GM18868 (cell line): ENCODE data around the gene TOR1AIP1.
A peak's percentile ranks its signal among the peaks of the same experiment; 100 is the strongest.

Experiments used
- ATAC-seq: cut with Tn5 transposase; IDR thresholded peaks from one replicate; pipeline ENCODE4 v1.9.1; 2021; ENCODE audit warnings: mild to moderate bottlenecking, moderate library complexity; ENCODE audit not compliant: unreplicated experiment

TOR1AIP1 gene

DNA sequence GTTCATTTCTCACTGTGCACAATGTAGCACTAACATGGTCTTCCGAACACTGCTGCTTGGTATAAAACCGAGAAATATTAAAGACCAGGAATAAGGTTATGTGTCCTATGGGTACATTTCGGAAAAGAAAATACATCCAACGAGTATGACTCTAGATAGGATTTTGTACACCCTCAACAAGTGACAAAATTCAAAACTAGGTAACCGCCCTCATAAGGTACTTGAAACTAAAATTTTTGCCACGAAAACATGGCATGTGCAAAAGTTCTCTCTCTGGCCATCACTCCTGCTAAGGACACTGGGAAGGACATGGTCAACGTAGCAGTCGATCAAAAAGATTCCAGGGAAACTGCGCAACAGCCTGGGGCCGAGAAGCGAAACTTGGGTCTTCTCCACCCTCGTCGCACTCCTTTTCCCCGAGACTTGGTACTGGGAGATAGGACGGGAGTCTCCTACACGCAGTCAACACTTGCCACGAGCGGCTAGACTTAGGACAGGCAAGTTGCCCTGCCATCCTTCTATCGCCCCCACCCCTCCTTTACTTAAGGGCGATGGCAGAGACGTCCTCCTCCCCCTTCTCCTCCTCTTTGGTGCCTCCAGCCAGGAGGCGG lies 338 bp upstream of the TOR1AIP1 start:
- ATAC-seq = no peak

GRCh38 chr1:179883040-179883744 lies 1.1 kb downstream of the TOR1AIP1 start:
- ATAC-seq = no peak

- peak; percentile 27 for ATAC-seq
These were observed 1.7 kb downstream of the TOR1AIP1 start for GRCh38 chr1:179883745-179884138.

DNA sequence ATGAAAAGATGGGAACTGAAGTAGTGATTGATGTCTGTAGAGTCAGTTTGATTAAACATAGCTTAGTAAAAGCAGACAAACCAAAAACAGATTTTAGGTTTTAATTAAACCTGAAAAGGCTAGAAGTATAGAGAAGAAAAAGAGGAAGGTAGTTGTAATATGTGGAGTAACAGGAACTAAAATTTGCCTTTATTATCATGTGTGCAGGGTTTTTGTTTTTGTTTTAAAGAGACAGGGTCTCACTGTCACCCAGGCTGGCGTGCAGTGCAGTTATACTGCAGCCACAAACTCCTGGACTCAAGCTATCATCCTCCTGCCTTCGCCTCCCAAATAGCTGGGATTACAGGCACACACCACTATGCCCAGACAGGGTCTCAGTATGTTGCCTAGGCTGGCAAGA lies 6.0 kb downstream of the TOR1AIP1 start:
- ATAC-seq = no peak

DNA sequence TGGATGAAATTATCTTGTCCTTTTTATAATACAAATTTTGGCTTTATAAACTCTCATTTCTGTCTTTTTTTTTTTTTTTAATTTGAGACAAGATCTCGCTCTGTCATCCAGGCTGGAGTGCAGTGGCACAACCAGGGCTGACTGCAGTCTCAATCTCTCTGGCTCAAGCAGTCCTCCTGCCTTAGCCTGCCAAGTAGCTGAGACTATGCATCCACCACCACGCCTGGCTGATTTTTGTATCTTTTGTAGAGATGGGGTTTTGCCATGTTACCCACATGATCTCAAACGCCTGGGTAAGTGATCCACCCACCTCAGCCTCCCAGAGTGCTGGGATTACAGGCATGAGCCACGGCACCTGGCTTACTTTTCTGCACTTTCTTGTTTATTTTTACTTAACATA lies 7.5 kb downstream of the TOR1AIP1 start:
- no peak for ATAC-seq

GRCh38 chr1:179910934-179911333 lies 28.8 kb downstream of the TOR1AIP1 start:
- ATAC-seq = no peak

GRCh38 chr1:179911812-179912211 lies 29.7 kb downstream of the TOR1AIP1 start:
- ATAC-seq = no peak

DNA sequence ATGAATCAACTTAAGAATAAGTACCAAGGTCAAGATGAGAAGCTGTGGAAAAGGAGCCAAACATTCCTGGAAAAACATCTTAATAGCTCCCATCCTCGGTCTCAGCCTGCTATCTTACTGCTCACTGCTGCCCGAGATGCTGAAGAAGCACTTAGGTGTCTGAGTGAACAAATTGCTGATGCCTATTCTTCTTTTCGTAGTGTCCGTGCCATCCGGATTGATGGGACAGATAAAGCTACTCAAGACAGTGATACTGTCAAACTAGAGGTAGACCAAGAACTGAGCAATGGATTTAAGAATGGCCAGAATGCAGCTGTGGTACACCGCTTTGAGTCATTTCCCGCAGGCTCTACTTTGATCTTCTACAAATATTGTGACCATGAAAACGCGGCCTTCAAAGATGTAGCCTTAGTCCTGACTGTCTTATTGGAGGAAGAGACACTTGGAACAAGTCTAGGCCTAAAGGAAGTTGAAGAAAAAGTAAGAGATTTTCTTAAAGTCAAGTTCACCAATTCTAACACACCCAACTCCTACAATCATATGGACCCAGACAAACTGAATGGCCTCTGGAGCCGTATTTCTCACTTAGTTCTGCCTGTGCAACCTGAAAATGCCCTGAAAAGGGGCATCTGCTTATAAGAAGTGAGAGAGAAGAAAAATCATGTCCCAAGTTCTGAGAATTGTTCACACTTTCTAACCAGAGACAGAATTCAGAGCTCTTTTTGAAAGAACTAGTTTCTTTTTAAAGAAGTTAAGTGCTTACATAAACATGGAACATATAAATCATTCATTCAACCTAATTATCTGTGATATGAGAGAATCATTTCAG lies 35.7 kb downstream of the TOR1AIP1 start:
- ATAC-seq = no peak

DNA sequence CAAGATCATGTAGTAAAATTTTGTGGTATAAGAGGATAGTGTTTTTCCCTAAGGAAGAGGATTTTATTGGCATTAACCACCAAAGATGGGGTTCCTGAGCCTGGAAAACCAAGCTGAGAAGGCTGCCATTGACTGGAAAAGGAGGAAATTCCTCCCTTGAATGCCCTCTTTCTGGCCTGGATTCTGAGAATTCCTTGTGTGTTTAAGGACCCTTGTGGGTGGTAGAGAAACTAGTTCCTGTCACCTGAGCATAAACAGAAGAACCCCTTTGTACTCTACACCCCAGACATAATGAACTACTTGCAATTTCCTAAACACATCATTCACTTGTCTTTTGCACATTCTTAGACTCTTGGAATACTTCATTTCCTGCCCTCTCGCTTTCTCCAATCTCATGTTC lies 39.4 kb downstream of the TOR1AIP1 start:
- ATAC-seq = no peak

DNA sequence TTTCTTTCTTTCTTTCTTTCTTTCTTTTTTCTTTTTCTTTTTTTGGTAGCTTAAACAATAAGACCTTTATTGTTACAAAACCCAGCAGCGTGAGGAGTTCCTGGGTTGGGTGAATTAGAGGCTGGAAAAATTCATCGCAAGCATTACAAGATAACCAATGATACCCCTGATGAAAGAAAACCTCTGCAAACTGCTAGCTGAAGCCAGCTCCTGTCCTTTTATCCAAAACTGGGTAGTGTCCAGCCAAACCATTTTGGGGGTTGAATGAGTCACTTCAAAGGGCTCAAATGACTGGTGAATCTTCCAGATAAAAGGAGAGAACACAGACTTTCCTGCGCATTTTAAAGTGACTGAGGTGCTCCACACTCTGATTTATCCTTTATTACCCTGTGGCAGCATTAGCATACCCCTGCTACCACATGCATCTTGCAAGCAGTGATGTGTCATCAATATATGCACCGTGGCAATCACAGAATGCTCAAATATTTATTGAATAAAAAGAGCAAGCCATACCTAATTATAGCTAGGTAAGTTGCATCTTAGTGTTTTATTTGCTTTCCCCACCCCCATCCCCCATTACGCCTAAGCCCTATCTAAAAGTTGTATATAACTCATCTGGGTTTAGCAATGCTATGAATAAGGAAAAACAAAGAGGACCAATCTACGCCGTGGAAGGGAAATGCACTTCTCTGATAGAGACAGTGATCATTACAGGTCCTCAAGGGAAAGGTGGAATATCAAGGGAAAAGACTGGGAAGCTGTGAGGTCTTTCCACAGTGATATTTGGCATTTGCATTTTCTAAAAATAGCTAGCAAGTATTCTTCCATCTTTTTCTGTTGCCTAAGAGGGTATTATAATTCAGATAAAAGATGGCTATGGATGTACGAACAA lies 40.1 kb downstream of the TOR1AIP1 start:
- no peak for ATAC-seq

DNA sequence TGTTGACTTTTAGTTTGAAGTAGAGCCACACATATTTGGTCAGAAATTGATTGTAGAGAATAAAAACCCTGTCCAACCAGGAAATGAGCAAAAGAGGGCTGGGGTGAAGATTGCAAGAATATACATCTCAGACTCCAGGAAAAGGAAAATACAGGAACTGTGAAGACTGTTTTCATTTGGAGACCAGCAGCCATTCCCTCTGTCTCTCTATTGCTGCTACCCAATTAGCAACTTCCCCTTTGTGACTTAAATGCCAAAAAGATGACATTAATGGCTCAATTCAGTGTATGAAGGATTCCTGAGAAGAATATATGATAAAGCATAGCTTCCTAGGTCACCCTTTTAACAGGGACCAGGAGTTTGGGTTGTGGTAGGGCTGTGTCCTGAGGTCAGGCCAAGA lies 40.9 kb downstream of the TOR1AIP1 start:
- ATAC-seq = no peak

- no peak for ATAC-seq
These were observed 42.2 kb downstream of the TOR1AIP1 start for GRCh38 chr1:179924268-179924667.

GRCh38 chr1:179925302-179925701 lies 43.2 kb downstream of the TOR1AIP1 start:
- ATAC-seq = no peak

DNA sequence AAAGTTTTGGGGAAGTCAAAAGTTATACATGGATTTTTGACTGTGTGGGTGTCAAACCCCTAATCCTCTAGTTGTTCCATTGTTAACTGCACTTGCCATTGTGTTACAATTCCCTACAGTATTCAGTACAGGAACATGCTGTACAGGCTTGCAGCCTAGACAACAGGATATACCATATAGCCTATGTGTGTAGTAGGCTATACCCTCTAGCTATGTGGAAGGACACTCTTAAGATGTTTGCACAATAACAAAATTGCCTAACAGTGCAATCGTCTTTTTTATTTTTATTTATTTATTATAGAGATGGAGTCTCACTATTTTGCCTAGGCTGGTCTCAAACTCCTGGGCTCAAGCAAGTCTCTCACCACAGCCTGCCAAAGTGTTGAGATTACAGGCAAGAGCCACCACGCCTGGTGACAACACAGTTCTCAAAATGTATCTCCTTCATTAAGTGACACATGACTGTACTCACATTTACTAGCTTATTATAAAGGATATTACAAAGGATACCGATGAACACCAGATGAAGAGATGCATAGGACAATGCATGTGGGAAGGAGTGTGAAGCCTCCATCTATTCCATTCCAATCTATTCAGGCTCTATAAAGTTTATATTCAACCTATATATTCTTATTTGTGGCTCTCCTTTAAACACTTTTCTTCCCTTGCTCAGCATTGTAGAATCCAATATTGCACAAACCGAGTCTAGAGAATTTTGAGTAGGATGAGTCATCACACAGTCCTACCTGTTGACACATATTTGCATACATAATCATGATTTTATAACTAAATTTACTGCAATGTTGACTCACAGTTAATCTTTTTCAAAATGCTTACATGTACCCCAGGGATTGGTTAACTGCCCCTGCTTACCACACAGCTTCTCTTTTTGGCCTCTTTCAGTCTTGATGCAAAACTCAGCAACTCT lies 44.1 kb downstream of the TOR1AIP1 start:
- no peak for ATAC-seq

DNA sequence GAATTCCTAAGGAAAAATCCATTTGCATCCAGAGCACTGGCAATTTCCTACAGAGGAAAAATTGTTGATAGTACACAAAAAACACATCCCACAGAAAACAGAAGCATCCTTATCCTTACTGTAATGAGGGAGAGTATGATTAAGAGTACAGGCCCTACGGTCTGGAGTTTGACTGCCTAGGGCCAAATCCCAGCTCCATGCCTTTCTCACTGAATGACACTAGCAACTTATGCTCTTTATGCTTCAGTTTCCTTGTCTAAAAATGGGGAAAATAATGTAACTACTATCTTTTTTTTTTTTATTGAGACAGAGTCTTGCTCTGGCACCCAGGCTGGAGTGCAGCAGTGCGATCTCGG lies 44.7 kb downstream of the TOR1AIP1 start:
- no peak for ATAC-seq

DNA sequence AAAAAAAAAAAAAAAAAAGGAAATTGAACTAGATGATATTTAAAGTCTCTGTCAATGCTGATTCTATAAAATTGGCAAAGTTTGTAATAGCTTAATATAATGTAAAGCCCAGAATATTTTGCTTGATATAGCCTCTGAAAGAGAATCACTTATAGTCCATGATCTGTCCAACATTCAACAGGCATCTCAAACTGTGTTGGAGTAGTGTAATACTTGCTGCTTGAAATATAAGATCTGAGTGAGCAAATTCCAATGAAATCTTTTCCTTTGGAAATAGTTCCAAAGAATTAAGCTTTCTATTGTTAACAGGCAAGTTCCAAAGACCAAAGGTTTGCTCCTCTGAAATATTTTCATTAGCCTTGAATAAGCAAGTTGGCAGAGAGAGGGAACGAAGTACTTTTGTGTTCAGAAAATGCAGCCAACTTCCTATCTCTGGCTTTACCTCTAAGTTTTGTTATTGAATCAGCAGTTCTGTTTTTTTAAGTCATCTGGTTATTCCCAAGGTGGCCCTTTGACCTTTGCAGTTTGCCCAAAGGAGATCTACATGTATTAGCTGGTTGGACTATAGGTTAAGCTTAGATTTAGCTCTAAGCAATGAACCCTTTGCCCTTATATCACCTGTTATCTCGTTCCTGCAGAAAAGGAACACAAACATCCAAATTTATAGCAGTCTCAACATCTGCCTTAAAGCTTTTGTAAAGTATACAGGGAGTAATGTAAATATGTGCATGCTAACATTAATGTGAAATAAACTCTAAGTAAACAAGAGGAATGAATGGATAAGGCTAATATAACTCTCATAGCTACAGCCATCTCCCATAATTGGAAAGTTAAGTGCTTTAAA lies 48.1 kb downstream of the TOR1AIP1 start:
- no peak for ATAC-seq

- ATAC-seq = no peak
These were observed 48.8 kb downstream of the TOR1AIP1 start for GRCh38 chr1:179930867-179931266.

DNA sequence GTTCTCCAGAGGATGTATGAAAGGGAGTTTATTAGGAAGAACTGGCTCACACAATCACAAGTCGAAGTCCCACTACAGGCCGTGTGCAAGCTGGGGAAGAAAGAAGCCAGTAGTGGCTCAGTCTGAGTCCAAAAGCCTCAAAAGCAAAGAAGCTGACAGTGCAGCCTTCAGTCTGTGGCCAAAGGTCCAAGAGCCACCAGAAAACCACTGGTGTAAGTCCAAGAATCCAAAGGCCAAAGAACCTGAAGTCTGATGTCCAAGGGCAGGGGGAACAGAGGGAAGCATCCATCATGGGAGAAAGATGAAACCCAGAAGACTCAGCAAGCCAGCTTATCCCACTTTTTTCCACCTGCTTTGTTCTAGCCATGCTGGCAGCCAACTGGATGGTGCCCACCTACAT lies 51.1 kb downstream of the TOR1AIP1 start:
- ATAC-seq = no peak

- ATAC-seq = peak; percentile 82
These were observed 53.9 kb downstream of the TOR1AIP1 start for GRCh38 chr1:179935909-179936496.
